GM21526 (cell line): ENCODE results near the gene SORL1.

Experiments used
- ATAC-seq: cut with Tn5 transposase; IDR thresholded peaks from one replicate; pipeline ENCODE4 v1.9.1; 2021; ENCODE audit warnings: moderate library complexity; ENCODE audit not compliant: unreplicated experiment, low FRiP score

The SORL1 gene

DNA sequence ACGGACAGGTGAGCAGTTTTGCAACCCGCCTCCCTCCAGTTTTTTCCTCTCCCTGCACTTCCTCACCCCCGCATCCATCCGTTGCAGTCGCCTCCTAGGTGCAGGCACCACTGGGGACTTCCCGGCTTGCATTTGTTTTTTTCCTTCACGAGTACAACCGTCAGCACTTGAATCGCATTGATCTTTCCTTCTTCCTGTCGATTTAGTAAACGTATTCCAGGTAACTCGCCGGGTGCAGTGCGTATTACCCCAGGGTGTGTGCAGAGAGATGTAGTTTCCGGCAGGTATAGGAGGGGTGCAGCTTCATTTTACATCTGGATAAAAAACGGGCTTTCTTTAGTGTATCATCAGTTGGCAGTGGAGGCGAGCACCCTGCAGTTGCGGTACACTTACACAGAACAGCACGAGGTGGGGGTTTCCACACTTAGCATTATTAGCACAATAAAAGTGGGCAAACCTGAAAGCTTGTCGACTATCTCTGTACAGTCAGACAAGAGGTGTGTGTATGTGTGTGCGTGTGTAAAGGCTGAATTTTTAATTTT, 566 bp downstream of the SORL1 start, which contains the start of gene SORL1-AS1:
TSS of gene SORL1-AS1 (minus strand) at position 359 of the 542 bp plus-strand sequence.
- peak; percentile 18 for ATAC-seq

GRCh38 chr11:121453589-121454299, 1.6 kb downstream of the SORL1 start:
- no peak for ATAC-seq

DNA sequence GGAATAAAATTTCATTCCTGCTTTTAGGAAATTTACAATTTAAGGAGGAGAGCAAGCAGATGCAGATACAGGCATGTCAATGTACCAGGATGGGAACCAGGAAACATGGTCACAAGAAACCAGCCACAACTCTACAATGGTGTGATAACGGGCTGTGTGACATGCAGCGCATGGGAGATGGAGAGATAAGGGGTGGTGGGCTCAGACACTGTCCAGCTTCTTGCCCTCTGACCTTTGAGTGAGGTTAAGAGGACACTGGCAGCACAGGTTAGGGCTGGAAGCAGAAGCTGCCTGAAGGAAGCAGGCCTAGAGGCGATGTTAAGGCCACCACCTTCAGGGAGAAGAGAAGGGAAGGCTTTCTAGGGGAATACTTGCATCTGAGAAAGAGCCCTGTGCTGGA, 3.0 kb downstream of the SORL1 start:
- ATAC-seq = no peak

DNA sequence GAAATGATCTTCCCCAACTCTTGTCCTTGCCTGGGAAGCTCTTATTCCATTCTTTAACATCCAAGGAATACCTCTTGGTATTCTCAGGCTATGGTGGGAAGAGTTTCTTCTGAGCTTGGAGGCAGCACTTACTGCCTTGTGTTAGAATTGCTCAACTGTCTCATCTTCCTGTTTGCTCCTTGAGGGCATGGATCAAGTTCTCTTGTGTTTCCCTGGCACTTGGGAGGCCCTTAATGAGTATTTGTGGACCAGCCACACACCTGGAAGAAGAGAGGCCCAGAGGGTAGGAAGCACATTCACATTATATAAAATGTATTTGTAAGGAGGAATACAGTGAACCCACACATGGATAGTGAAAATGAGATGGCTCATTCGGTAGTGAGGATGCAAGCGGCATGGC, 4.0 kb downstream of the SORL1 start:
- ATAC-seq = no peak

GRCh38 chr11:121456816-121457431, 4.8 kb downstream of the SORL1 start:
- ATAC-seq = no peak

DNA sequence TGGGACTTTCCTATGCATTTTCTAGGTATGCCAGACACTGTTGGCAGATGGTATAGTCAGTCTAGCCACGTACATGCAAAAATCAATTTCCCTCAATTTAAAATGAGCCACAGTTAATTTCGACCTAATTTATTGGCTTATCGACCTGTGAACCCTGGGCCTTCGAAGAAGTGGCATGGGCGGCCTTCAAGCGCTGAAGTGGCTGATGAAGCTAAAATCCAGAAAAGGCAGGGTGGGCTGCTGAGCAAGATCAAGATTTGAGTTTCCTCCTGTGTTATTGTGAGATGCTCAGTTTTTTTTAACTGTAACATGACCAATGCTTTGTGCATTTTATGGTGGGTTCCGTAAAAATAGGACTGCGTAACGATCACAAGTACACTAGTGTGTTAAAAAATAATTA, 6.4 kb downstream of the SORL1 start:
- no peak for ATAC-seq

- no peak for ATAC-seq
Observed at GRCh38 chr11:121459413-121460017, 7.4 kb downstream of the SORL1 start.

- no peak for ATAC-seq
Observed at GRCh38 chr11:121460941-121461514, 8.9 kb downstream of the SORL1 start.

DNA sequence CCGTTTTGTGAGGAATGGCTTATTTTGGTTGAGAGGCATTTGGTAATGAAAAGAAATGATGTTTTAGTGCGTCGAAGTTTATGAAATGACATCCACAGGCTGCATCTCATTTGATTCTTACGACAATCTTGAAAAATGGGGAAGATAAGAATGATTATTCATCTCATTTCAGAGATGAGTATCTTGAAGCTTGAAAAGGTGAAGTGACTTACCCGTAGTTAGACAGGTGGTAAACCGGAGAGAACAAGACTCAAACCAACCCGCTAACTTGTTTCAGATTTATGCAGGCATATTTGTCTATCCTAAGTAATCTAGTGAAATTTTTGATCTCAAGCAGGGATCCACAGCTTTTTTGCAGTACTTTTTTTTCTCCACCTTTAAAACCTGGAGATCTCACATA, 9.7 kb downstream of the SORL1 start:
- ATAC-seq = no peak

DNA sequence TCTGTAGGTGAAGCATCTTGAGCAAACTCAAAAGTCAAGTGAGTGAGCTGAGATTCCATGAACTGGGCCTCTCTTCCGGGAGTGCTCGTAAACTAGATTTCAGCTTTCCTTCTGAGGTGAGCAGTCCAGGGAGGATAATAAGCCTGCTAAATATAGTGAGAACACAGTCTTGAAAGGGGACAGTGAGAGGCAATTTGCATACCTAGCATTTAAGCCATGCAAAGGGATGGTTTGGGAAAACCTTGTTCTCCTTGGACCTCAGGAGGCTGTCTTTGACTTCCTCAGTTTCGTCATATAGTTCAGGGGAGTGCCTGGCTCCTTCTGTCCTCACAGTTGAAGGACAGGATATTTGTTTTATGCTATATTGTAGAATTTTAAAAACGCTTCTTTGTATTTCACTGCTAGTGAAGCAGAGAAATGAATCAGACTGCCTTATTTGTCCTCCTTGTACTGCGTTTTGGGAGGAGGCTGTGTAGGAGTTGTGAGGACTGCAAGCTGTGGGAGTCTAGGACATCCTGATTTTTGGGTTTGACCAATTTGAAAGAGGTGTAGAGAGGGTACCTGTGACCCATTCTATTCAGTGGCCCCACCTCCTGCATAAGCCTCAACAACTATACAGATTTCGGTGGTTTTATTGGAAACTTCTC, 11.7 kb downstream of the SORL1 start:
- no peak for ATAC-seq

DNA sequence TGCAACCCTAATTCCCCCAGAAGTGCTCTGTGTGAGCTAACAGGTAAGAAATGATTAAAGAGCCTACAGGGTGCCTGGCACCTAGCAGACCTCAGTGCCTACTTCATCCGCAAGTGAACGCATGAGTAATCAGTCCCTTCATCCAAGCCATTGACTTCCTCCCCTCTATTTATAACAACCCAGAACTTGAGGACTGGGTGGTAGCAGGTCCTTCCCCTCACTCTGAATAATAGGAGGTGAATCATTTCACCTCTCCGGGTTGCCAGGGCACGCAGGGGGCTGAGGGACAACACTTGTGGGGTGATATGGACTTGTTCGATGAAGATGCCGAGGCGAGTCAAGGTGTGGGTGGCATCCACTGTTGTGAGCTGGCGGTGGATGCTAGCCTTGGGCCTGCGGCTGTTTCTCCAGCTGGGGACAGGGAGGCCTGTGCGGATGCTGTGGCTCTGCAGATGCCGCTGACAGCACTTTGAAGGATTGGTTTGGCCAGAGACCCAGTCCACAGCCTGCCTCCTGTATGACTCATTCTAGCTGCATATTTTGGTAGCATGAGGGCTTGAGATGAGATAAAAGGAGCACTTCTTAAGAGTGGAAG, 12.3 kb downstream of the SORL1 start:
- peak; percentile 39 for ATAC-seq

DNA sequence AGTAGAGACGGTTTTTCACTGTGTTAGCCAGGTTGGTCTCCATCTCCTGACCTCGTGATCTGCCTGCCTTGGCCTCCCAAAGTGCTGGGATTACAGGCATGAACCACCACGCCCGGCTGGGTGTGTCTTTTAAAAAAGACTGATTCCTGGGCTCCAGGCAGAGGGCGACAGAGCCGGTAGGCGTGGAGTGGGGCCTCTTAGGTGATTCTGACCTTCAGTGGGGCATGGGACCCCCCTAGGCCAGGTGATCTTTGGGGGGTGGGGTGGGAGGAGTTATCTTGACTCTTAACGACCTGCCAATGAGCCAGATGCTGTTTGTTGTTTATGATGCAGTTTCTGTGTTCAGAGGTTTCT, 13.6 kb downstream of the SORL1 start:
- no peak for ATAC-seq

- no peak for ATAC-seq
Observed at GRCh38 chr11:121466063-121466794, 14.1 kb downstream of the SORL1 start.

GRCh38 chr11:121467471-121467870, 15.4 kb downstream of the SORL1 start:
- ATAC-seq = no peak

DNA sequence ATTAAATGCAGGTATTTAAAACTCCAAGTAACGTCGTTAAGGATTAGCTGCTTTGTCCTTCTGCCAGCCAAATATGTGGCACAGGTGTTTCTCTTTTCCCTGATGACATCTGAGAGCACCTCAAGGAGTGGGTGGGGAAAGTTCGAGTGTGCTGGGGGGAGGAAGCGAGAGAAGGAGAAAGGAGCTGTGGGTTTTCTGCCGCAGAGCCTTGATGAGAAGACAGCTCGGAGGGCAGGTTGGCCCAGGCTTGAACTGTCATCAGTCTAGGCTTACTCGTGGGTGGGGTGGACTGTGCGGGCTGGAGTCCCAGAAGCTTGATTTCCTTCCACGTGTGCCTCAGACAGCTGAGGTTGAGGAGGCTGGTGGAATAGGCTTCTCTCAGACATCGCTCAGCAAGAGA, 15.9 kb downstream of the SORL1 start:
- peak; percentile 65 for ATAC-seq

GRCh38 chr11:121469910-121470309, 17.8 kb downstream of the SORL1 start:
- ATAC-seq = no peak

DNA sequence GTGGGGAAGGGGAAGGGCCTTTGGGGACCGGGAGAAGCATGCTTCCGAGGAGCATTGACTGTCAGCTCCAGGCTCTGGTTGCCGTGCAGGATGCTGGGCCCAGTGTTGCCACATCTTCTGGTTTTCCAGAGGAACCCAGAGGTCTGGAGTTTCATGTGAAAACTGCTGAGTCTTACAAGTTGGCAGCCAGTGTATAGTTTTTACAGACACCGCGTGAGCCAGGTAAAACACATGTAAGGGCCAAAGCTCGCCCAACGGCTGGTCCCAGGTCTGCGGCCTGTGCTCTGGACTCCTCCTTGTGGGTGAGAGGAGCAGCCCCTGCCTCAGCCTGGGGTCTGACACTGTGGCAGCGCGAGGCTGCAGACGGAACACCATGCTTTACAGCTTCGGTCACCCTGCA, 19.1 kb downstream of the SORL1 start:
- ATAC-seq = no peak

DNA sequence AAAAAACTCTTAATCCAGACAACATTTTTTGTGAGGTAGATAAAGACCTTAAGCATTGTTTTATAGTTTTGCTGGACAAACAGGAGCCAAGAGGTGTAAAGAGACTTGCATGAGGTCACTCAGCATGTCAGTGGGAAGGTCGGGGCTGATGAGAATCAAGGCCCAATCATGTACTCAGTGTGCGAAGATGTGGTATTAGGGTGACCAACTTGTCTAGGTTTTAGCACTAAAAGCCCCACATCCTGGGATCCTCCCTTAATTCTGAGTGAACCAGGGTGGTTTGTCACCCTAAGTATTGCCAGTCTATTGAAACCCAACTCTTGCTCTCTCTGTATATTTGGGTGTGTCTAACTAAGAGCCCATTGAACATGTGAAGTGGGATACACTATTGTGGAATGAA, 20.2 kb downstream of the SORL1 start:
- ATAC-seq = no peak

GRCh38 chr11:121473064-121473777, 21.1 kb downstream of the SORL1 start:
- ATAC-seq = no peak
